Measurements from ENCODE around the gene TOMM5. TPM values are rescaled to one million over a fixed set of nuclear protein-coding genes. Genes with fewer than 3 reads are reported as not detected.
"Not testable (repeated sequence)": the region's sequence is repeated elsewhere in the genome, so short reads cannot be mapped to it uniquely, and the experiment has no call there.

Gene TOMM5
- total RNA-seq, 8 experiments from 2014 or later = 121 to 314 (median 160) TPM

- 30 to 77% (median 55%) methylated on average over 1 to 5 of the region's 5 CpGs; no CpG with 5 or more reads in 3 of the 10 experiments for WGBS, 10 experiments
- Histone ChIP-seq H3K27ac (no peak overlapping the region), H3K4me1 (replicated peaks in 1 of 2) (no peaks in the 10 kb centered on the region), H3K4me3 (no peak overlapping the region)
- ATAC-seq (replicated peaks in 6 of 8) = no peak
- in situ Hi-C loops (cut with MboI; ENCODE audit: low pct_unique_long_range_greater_than_20kb in 2 of 9, low sequenced_read_pairs in 9 of 9, unreplicated experiment in 9 of 9) = no loop called here
Measured at GRCh38 chr9:37602817-37603216, 10.4 kb upstream of the TOMM5 start.

GRCh38 chr9:37602061-37602460 lies 9.7 kb upstream of the TOMM5 start:
- H3K27ac ChIP-seq; in situ Hi-C loops (cut with MboI; ENCODE audit: low pct_unique_long_range_greater_than_20kb in 2 of 9, low sequenced_read_pairs in 9 of 9, unreplicated experiment in 9 of 9); H3K4me3 ChIP-seq; ATAC-seq (replicated peaks in 6 of 8); H3K4me1 ChIP-seq (replicated peaks in 1 of 2): not testable (repeated sequence)
- WGBS, 10 experiments = 40 to 88% (median 78%) methylated on average over 1 to 4 of the region's 4 CpGs; no CpG with 5 or more reads in 6 of the 10 experiments

GRCh38 chr9:37596504-37596903 lies 4.1 kb upstream of the TOMM5 start:
- peaks cover under 1% of the 10 kb centered on the region in 2 donors for H3K4me1 ChIP-seq (replicated peaks in 1 of 2)
- no peak for ATAC-seq (replicated peaks in 6 of 8)
- no peak overlapping the region for H3K4me3 ChIP-seq
- WGBS, 10 experiments = 0 to 52% (median 40%) methylated on average over 1 to 2 of the region's 2 CpGs; no CpG with 5 or more reads in 1 of the 10 experiments
- in situ Hi-C loops (cut with MboI; ENCODE audit: low pct_unique_long_range_greater_than_20kb in 2 of 9, low sequenced_read_pairs in 9 of 9, unreplicated experiment in 9 of 9) = loop anchor here in 5 of 9 experiments (25.0 kb wide), 4 partner anchors 109 to 291 kb away; partner anchors contain the start of genes EXOSC3 (in 2 of the 5), POLR1E (in 2 of the 5) and TRMT10B (in 1 of the 5)
- H3K27ac ChIP-seq = no peak overlapping the region

- ATAC-seq (replicated peaks in 6 of 8) = peak in 1 of 8 experiments; percentile 6
- H3K4me1 ChIP-seq (replicated peaks in 1 of 2) = peaks cover 7 to 22% of the 10 kb centered on the region in 2 donors
- no peak overlapping the region for H3K27ac ChIP-seq
- in situ Hi-C loops (cut with MboI; ENCODE audit: low pct_unique_long_range_greater_than_20kb in 2 of 9, low sequenced_read_pairs in 9 of 9, unreplicated experiment in 9 of 9) = loop anchor here in 5 of 9 experiments (25.0 kb wide), 4 partner anchors 107 to 293 kb away; partner anchors contain the start of genes EXOSC3 (in 2 of the 5), POLR1E (in 2 of the 5) and TRMT10B (in 1 of the 5)
- WGBS, 10 experiments = 17 to 100% (median 86%) methylated on average over 1 to 6 of the region's 6 CpGs
- H3K4me3 ChIP-seq = no peak overlapping the region
Measured at GRCh38 chr9:37593883-37594448, 1.6 kb upstream of the TOMM5 start.

GRCh38 chr9:37587521-37587920 lies 4.9 kb downstream of the TOMM5 start:
- in situ Hi-C loops (cut with MboI; ENCODE audit: low pct_unique_long_range_greater_than_20kb in 2 of 9, low sequenced_read_pairs in 9 of 9, unreplicated experiment in 9 of 9) = loop anchor here in 5 of 9 experiments (25.0 kb wide), 4 partner anchors 100 to 300 kb away; partner anchors contain the start of genes EXOSC3 (in 2 of the 5), POLR1E (in 2 of the 5) and TRMT10B (in 1 of the 5)
- peak in 2 of 8 experiments; percentile 40 to 49 for ATAC-seq (replicated peaks in 6 of 8)
- Histone ChIP-seq H3K4me3 (no peak overlapping the region), H3K4me1 (replicated peaks in 1 of 2) (peaks cover 7 to 22% of the 10 kb centered on the region in 2 donors), H3K27ac (no peak overlapping the region)
- 69 to 100% (median 96%) methylated on average over 1 to 4 of the region's 4 CpGs; no CpG with 5 or more reads in 1 of the 10 experiments for WGBS, 10 experiments

GRCh38 chr9:37583522-37584121 lies 8.8 kb downstream of the TOMM5 start:
- in situ Hi-C loops (cut with MboI; ENCODE audit: low pct_unique_long_range_greater_than_20kb in 2 of 9, low sequenced_read_pairs in 9 of 9, unreplicated experiment in 9 of 9) = loop anchor here in 5 of 9 experiments (25.0 kb wide), 4 partner anchors 96 to 304 kb away; partner anchors contain the start of genes EXOSC3 (in 2 of the 5), POLR1E (in 2 of the 5) and TRMT10B (in 1 of the 5)
- no peak overlapping the region for H3K4me3 ChIP-seq
- 58 to 100% (median 90%) methylated on average over 1 to 3 of the region's 3 CpGs; no CpG with 5 or more reads in 1 of the 10 experiments for WGBS, 10 experiments
- H3K27ac ChIP-seq = no peak overlapping the region
- H3K4me1 ChIP-seq (replicated peaks in 1 of 2) = no peaks in the 10 kb centered on the region
- ATAC-seq (replicated peaks in 6 of 8) = no peak

GRCh38 chr9:37582548-37583157 lies 9.7 kb downstream of the TOMM5 start:
- Histone ChIP-seq H3K4me3 (no peak overlapping the region), H3K4me1 (replicated peaks in 1 of 2) (no peaks in the 10 kb centered on the region), H3K27ac (no peak overlapping the region)
- peak in 4 of 8 experiments; percentile 37 to 85 (median 44) for ATAC-seq (replicated peaks in 6 of 8)
- in situ Hi-C loops (cut with MboI; ENCODE audit: low pct_unique_long_range_greater_than_20kb in 2 of 9, low sequenced_read_pairs in 9 of 9, unreplicated experiment in 9 of 9) = loop anchor here in 5 of 9 experiments (25.0 kb wide), 4 partner anchors 95 to 305 kb away; partner anchors contain the start of genes EXOSC3 (in 2 of the 5), POLR1E (in 2 of the 5) and TRMT10B (in 1 of the 5)
- 18 to 100% (median 80%) methylated on average over 1 to 6 of the region's 6 CpGs for WGBS, 10 experiments

- Histone ChIP-seq H3K27ac (peak within 1 kb of the TSS; percentile 72 to 84), H3K4me3 (peak within 1 kb of the TSS; percentile 52 to 89 (median 60)), H3K4me1 (replicated peaks in 1 of 2) (peaks cover 31 to 33% of the 10 kb centered on the region in 2 donors)
- ATAC-seq (replicated peaks in 6 of 8) = peak; percentile 87 to 94 (median 92)
- in situ Hi-C loops (cut with MboI; ENCODE audit: low pct_unique_long_range_greater_than_20kb in 2 of 9, low sequenced_read_pairs in 9 of 9, unreplicated experiment in 9 of 9) = loop anchor here in 5 of 9 experiments (25.0 kb wide), 4 partner anchors 89 to 311 kb away; partner anchors contain the start of genes EXOSC3 (in 2 of the 5), POLR1E (in 2 of the 5) and TRMT10B (in 1 of the 5)
- WGBS, 10 experiments = 0 to 18% (median 1%) methylated on average over 1 to 9 of the region's 81 CpGs; no CpG with 5 or more reads in 6 of the 10 experiments
Measured at GRCh38 chr9:37575921-37576721, 16.3 kb downstream of the TOMM5 start, which contains the start of gene FBXO10. Gene FBXO10, minus strand, starts transcription at chr9:37576380. Its CDS starts 34,612 bp downstream, at chr9:37541768.

GRCh38 chr9:37575511-37575914 lies 16.9 kb downstream of the TOMM5 start:
- Histone ChIP-seq H3K27ac (peak overlapping the region; percentile 72 to 84), H3K4me1 (replicated peaks in 1 of 2) (peaks cover 31 to 33% of the 10 kb centered on the region in 2 donors), H3K4me3 (peak overlapping the region; percentile 52 to 89 (median 60))
- in situ Hi-C loops (cut with MboI; ENCODE audit: low pct_unique_long_range_greater_than_20kb in 2 of 9, low sequenced_read_pairs in 9 of 9, unreplicated experiment in 9 of 9) = loop anchor here in 5 of 9 experiments (25.0 kb wide), 4 partner anchors 88 to 312 kb away; partner anchors contain the start of genes EXOSC3 (in 2 of the 5), POLR1E (in 2 of the 5) and TRMT10B (in 1 of the 5)
- 0 to 20% (median 0%) methylated on average over 1 to 2 of the region's 5 CpGs; no CpG with 5 or more reads in 5 of the 10 experiments for WGBS, 10 experiments
- ATAC-seq (replicated peaks in 6 of 8) = peak in 4 of 8 experiments; percentile 1 to 6 (median 1)

GRCh38 chr9:37575001-37575400 lies 17.4 kb downstream of the TOMM5 start:
- H3K4me3 ChIP-seq = peak overlapping the region; percentile 52 to 89 (median 60)
- in situ Hi-C loops (cut with MboI; ENCODE audit: low pct_unique_long_range_greater_than_20kb in 2 of 9, low sequenced_read_pairs in 9 of 9, unreplicated experiment in 9 of 9) = loop anchor here in 5 of 9 experiments (25.0 kb wide), 4 partner anchors 88 to 312 kb away; partner anchors contain the start of genes EXOSC3 (in 2 of the 5), POLR1E (in 2 of the 5) and TRMT10B (in 1 of the 5)
- H3K27ac ChIP-seq = peak overlapping the region; percentile 72 to 85
- no peak for ATAC-seq (replicated peaks in 6 of 8)
- WGBS, 10 experiments = 0 to 43% (median 23%) methylated on average over 1 to 5 of the region's 5 CpGs
- peaks cover 31 to 33% of the 10 kb centered on the region in 2 donors for H3K4me1 ChIP-seq (replicated peaks in 1 of 2)

GRCh38 chr9:37574241-37574721 lies 18.1 kb downstream of the TOMM5 start:
- H3K4me3 ChIP-seq = peak overlapping the region; percentile 52 to 89 (median 60)
- peak overlapping the region; percentile 72 to 85 for H3K27ac ChIP-seq
- in situ Hi-C loops (cut with MboI; ENCODE audit: low pct_unique_long_range_greater_than_20kb in 2 of 9, low sequenced_read_pairs in 9 of 9, unreplicated experiment in 9 of 9) = no loop called here
- ATAC-seq (replicated peaks in 6 of 8) = peak in 1 of 8 experiments; percentile 8
- H3K4me1 ChIP-seq (replicated peaks in 1 of 2) = peaks cover 31 to 33% of the 10 kb centered on the region in 2 donors
- 12 to 65% (median 22%) methylated on average over 1 to 5 of the region's 5 CpGs; no CpG with 5 or more reads in 3 of the 10 experiments for WGBS, 10 experiments

Data from motor neuron (in vitro differentiated cells).